K562 (cell line): ENCODE measurements around the gene PLEKHF1. TPM values are rescaled to one million over a fixed set of nuclear protein-coding genes. Genes with fewer than 3 reads are reported as not detected.

Experiments used
- ILK ChIP-seq: fragments of 450-650 bp; IDR thresholded peaks from 2 replicates; pipeline ENCODE4 v1.6.1; 2016; ENCODE audit warnings: missing genetic modification characterization, low read depth, mild to moderate bottlenecking, missing compliant biosample characterization, moderate library complexity, borderline replicate concordance
- KDM4B ChIP-seq, 2 experiments: fragments of 450-650 bp in 1 of 2; sonication (generic) in 1 of 2; IDR thresholded peaks; 2 replicates each; pipeline ENCODE4 v1.6.1; 2016 to 2017; ENCODE audit warnings: borderline replicate concordance in 2 of 2, antibody characterized with exemption in 1 of 2, low read depth in 1 of 2, mild to moderate bottlenecking in 1 of 2
- KDM5B ChIP-seq: fragments of 200-600 bp; sonication (generic); IDR thresholded peaks from 2 replicates; pipeline ENCODE4 v1.6.1; 2012; ENCODE audit warnings: low read depth, mild to moderate bottlenecking, moderate library complexity, low read length, control low read depth, inconsistent platforms; ENCODE audit not compliant: insufficient replicate concordance
- LARP7 ChIP-seq: fragments of 450-650 bp; IDR thresholded peaks from 2 replicates; pipeline ENCODE4 v1.6.1; 2016
- MCM3 ChIP-seq: fragments of 450-650 bp; IDR thresholded peaks from 2 replicates; pipeline ENCODE4 v1.6.1; 2016
- MED1 ChIP-seq: sonication (generic); formaldehyde crosslinking; IDR thresholded peaks from 2 replicates; pipeline ENCODE4 v1.8.1; 2023; ENCODE audit warnings: missing genetic modification reagents, borderline replicate concordance
- PURB ChIP-seq: sonication (generic); formaldehyde crosslinking; IDR thresholded peaks from 2 replicates; pipeline ENCODE4 v1.9.0; 2021; ENCODE audit warnings: low read depth, mild to moderate bottlenecking, missing genetic modification reagents
- SIN3A ChIP-seq, 2 experiments: fragments of 150-350 bp in 1 of 2; IDR thresholded peaks; 2 replicates each; pipeline ENCODE4 v1.6.1; 2011 to 2016; ENCODE audit warnings: borderline replicate concordance in 2 of 2, low read depth in 2 of 2, low read length in 2 of 2, mild to moderate bottlenecking in 2 of 2, moderate library complexity in 2 of 2; ENCODE audit not compliant: control insufficient read depth in 1 of 2
- SRF ChIP-seq, 2 experiments: fragments of 250-450, 450-650 bp in 1 of 2; sonication (Bioruptor Pico) in 1 of 2; sonication (generic) in 1 of 2; formaldehyde crosslinking; IDR thresholded peaks; 2 replicates each; pipeline versions ENCODE4 v1.5.0 to v1.5.1; 2020 to 2022; ENCODE audit warnings: mild to moderate bottlenecking in 1 of 2, missing genetic modification reagents in 1 of 2
- SRSF9 ChIP-seq: fragments of 200-400 bp; formaldehyde crosslinking; IDR thresholded peaks from 2 replicates; pipeline ENCODE4 v1.6.1; 2017; ENCODE audit warnings: low read depth, low read length, borderline replicate concordance
- STAG1 ChIP-seq: sonication (generic); formaldehyde crosslinking; IDR thresholded peaks from 2 replicates; pipeline ENCODE4 v1.5.0; 2020; ENCODE audit warnings: missing genetic modification reagents, borderline replicate concordance
- TFAM ChIP-seq: fragments of 250-450 bp; sonication (Bioruptor Pico); conservative IDR thresholded peaks from 2 replicates; pipeline ENCODE4 v1.5.0; 2021; ENCODE audit warnings: mild to moderate bottlenecking, moderate library complexity
- U2AF2 ChIP-seq: fragments of 200-400 bp; formaldehyde crosslinking; optimal IDR thresholded peaks from 2 replicates; pipeline ENCODE3; 2017; ENCODE audit warnings: low read depth, mild to moderate bottlenecking, low read length
- ZNF3 ChIP-seq: fragments of 250-450 bp; sonication (Bioruptor Pico); IDR thresholded peaks from 2 replicates; pipeline ENCODE4 v1.5.0; 2021; ENCODE audit warnings: mild to moderate bottlenecking, moderate library complexity
- polyA plus RNA-seq, 8 experiments: library from polyadenylated mRNA; depleted of rRNA in 4 of 8; stranded (reverse) in 5 of 8; unstranded in 3 of 8; fragments of >200 nt; fragmentation: Nextera tagmentation in 2 of 8; fragmentation: Illumina TruSeq in 1 of 8; extraction: Ambion mirVana in 2 of 8; extraction: Trizol in 1 of 8; gene quantifications; 2 replicates each; pipeline versions ENCODE4 v1.2.1 to v1.2.3, GENCODE V29; 2011 to 2014; ENCODE audit warnings: inconsistent platforms in 1 of 8, missing spikeins in 1 of 8
- total RNA-seq, 7 experiments: library from RNA; depleted of rRNA in 6 of 7; stranded (reverse); fragments of >200 nt in 6 of 7; fragmentation: Illumina TruSeq in 2 of 7; extraction: Trizol in 2 of 7; gene quantifications; 2 replicates each; pipeline versions ENCODE4 v1.2.1 to v1.2.3, GENCODE V29; 2011 to 2021; ENCODE audit warnings: low replicate concordance in 1 of 7
- TF ChIP-seq, protein P1 (sequence below): fragments of 250-450 bp; sonication (Bioruptor Pico); IDR thresholded peaks from 2 replicates; pipeline ENCODE4 v1.4.0; 2020; ENCODE audit warnings: mild to moderate bottlenecking
- TF ChIP-seq, protein P2 (sequence below): fragments of 250-450 bp; sonication (Bioruptor Pico); IDR thresholded peaks from 2 replicates; pipeline ENCODE4 v1.4.0; 2020
- TF ChIP-seq, protein P3 (sequence below): sonication (generic); formaldehyde crosslinking; IDR thresholded peaks from 2 replicates; pipeline ENCODE4 v1.8.1; 2023; ENCODE audit warnings: mild to moderate bottlenecking, missing genetic modification reagents

Gene PLEKHF1
- total and polyA plus RNA-seq, 9 of the 15 experiments (the other 6 are each of a cell fraction or from before 2014, with no cell fraction given): 0.07 to 13.4 (median 3.9) TPM; not detected in 1

DNA sequence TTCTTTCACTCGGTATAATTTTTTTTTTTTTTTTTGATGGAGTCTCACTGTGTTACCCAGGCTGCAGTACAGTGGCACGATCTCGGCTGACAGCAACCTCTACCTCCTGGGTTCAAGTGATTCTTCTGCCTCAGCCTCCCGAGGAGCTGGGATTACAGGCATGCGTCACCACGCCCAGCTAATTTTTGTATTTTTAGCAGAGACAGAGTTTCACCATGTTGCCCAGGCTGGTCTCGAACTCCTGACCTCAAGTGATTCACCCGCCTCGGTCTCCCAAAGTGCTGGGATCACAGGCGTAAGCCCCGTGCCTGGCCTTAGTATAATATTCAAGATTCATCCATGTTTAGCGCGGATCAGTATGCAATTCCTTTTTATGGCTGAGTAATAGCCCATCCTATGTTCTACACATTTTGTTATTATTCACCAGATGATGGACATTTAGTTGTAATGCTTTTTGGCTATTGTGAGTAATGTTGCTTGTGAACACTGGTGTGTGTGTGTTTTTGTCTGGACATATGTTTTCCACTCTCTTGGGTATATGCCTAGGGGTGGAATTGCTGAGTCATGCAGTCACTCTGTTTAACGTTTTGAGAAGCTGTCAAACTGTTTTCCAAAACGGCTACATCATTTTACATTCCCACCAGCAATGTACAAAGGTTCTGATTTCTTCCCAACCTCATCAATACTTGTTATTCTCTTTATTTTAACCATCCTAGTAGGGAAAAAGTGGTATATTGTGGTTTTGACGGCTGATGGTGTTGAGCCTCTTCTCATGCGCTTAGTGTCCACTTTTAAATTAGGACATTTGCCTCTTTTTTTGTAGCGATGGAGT is 22.9 kb downstream of the PLEKHF1 start (continued):
- TF ChIP-seq ILK (tag) (no peak), KDM5B (no peak), LARP7 (0 out of 2 replicates have a peak, but pooled peaks have one; percentile 37), U2AF2 (no peak), ZNF3 (CRISPR knock-in tag) (no peak), STAG1 (CRISPR knock-in tag) (no peak), MED1 (CRISPR knock-in tag) (no peak), SRF (CRISPR knock-in tag; IDR thresholded peaks at IDR 0.05) (no peak), MCM3 (no peak), TFAM (CRISPR knock-in tag) (no peak), PURB (CRISPR knock-in tag) (no peak), KDM4B (IDR thresholded peaks at IDR 0.05; ENCODE audit: borderline replicate concordance in 2 of 2, low read depth in 1 of 2) (no peak), SIN3A (IDR thresholded peaks at IDR 0.05; ENCODE audit: borderline replicate concordance in 2 of 2, control insufficient read depth in 1 of 2, low read depth in 2 of 2, low read length in 2 of 2) (no peak), SRSF9 (no peak)
- TF ChIP-seq, protein P1, sequence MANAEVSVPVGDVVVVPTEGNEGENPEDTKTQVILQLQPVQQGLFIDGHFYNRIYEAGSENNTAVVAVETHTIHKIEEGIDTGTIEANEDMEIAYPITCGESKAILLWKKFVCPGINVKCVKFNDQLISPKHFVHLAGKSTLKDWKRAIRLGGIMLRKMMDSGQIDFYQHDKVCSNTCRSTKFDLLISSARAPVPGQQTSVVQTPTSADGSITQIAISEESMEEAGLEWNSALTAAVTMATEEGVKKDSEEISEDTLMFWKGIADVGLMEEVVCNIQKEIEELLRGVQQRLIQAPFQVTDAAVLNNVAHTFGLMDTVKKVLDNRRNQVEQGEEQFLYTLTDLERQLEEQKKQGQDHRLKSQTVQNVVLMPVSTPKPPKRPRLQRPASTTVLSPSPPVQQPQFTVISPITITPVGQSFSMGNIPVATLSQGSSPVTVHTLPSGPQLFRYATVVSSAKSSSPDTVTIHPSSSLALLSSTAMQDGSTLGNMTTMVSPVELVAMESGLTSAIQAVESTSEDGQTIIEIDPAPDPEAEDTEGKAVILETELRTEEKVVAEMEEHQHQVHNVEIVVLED: no peak
- TF ChIP-seq, protein P2, sequence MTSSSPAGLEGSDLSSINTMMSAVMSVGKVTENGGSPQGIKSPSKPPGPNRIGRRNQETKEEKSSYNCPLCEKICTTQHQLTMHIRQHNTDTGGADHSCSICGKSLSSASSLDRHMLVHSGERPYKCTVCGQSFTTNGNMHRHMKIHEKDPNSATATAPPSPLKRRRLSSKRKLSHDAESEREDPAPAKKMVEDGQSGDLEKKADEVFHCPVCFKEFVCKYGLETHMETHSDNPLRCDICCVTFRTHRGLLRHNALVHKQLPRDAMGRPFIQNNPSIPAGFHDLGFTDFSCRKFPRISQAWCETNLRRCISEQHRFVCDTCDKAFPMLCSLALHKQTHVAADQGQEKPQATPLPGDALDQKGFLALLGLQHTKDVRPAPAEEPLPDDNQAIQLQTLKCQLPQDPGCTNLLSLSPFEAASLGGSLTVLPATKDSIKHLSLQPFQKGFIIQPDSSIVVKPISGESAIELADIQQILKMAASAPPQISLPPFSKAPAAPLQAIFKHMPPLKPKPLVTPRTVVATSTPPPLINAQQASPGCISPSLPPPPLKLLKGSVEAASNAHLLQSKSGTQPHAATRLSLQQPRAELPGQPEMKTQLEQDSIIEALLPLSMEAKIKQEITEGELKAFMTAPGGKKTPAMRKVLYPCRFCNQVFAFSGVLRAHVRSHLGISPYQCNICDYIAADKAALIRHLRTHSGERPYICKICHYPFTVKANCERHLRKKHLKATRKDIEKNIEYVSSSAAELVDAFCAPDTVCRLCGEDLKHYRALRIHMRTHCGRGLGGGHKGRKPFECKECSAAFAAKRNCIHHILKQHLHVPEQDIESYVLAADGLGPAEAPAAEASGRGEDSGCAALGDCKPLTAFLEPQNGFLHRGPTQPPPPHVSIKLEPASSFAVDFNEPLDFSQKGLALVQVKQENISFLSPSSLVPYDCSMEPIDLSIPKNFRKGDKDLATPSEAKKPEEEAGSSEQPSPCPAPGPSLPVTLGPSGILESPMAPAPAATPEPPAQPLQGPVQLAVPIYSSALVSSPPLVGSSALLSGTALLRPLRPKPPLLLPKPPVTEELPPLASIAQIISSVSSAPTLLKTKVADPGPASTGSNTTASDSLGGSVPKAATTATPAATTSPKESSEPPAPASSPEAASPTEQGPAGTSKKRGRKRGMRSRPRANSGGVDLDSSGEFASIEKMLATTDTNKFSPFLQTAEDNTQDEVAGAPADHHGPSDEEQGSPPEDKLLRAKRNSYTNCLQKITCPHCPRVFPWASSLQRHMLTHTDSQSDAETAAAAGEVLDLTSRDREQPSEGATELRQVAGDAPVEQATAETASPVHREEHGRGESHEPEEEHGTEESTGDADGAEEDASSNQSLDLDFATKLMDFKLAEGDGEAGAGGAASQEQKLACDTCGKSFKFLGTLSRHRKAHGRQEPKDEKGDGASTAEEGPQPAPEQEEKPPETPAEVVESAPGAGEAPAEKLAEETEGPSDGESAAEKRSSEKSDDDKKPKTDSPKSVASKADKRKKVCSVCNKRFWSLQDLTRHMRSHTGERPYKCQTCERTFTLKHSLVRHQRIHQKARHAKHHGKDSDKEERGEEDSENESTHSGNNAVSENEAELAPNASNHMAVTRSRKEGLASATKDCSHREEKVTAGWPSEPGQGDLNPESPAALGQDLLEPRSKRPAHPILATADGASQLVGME (CRISPR knock-in tag): no peak
- TF ChIP-seq, protein P3, sequence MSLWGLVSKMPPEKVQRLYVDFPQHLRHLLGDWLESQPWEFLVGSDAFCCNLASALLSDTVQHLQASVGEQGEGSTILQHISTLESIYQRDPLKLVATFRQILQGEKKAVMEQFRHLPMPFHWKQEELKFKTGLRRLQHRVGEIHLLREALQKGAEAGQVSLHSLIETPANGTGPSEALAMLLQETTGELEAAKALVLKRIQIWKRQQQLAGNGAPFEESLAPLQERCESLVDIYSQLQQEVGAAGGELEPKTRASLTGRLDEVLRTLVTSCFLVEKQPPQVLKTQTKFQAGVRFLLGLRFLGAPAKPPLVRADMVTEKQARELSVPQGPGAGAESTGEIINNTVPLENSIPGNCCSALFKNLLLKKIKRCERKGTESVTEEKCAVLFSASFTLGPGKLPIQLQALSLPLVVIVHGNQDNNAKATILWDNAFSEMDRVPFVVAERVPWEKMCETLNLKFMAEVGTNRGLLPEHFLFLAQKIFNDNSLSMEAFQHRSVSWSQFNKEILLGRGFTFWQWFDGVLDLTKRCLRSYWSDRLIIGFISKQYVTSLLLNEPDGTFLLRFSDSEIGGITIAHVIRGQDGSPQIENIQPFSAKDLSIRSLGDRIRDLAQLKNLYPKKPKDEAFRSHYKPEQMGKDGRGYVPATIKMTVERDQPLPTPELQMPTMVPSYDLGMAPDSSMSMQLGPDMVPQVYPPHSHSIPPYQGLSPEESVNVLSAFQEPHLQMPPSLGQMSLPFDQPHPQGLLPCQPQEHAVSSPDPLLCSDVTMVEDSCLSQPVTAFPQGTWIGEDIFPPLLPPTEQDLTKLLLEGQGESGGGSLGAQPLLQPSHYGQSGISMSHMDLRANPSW (CRISPR knock-in tag): no peak
